K562 (cell line): Measurements from ENCODE around the gene LILRA2. TPM values are rescaled to one million over a fixed set of nuclear protein-coding genes. Genes with fewer than 3 reads are reported as not detected.

Experiments used
- ATAC-seq: fragments of 200-7000 bp; cut with Tn5 transposase; 3 replicates; pipeline ENCODE4 v1.9.1; 2020; ENCODE audit warnings: moderate library complexity
- BruUV-seq: library from RNA; stranded (reverse); fragments of 400-500 nt; replicated peaks from 2 replicates; lab custom pipeline; 2021; lab: Mats Ljungman, UMichigan
- CTCF ChIA-PET: fragments of 300-600 bp; formaldehyde crosslinking; extraction: SDS; loops from one replicate; lab custom pipeline; 2021; ENCODE audit warnings: low intra/inter-chr PET ratio; lab: Yijun Ruan, JAX
- POLR2A ChIA-PET: fragments of 300-600, 350-650 bp; sonication (Branson Sonifier 250); formaldehyde crosslinking; extraction: SDS; loops from one replicate; lab custom pipeline; 2021; ENCODE audit warnings: antibody characterized with exemption, inconsistent platforms; lab: Yijun Ruan, JAX
- DNase-seq, 4 experiments: peaks; one replicate each; pipeline versions ENCODE4 v3.0.0 to v3.0.0-alpha.2; 2011 to 2018; ENCODE audit warnings: low spot score in 3 of 4, mixed read lengths in 3 of 4; ENCODE audit errors: extremely low read depth in 1 of 4
- FAIRE-seq: peaks from 2 replicates; lab custom pipeline; 2011; peaks lifted over from hg19 to GRCh38; lab: Jason Lieb, UNC
- H2AFZ ChIP-seq: 2 replicates; pipeline ENCODE4 v1.6.0; 2011; ENCODE audit warnings: low read depth, low read length, control low read depth, inconsistent platforms
- H3K27ac ChIP-seq: fragments of 200-600 bp; 3 replicates; pipeline ENCODE4 v1.8.0; 2011; ENCODE audit warnings: low read depth, mild to moderate bottlenecking, control low read depth, inconsistent platforms, low read length, moderate library complexity, mixed read lengths; ENCODE audit errors: extremely low read depth
- H3K27me3 ChIP-seq, 2 experiments: fragments of 300-600 bp in 1 of 2; 2 replicates in 1 of 2; 3 replicates in 1 of 2; pipeline versions ENCODE4 v1.6.0 to v1.8.0; 2011; ENCODE audit warnings: inconsistent platforms in 2 of 2, low read length in 2 of 2, mild to moderate bottlenecking in 1 of 2, mixed read lengths in 1 of 2, moderate library complexity in 1 of 2; ENCODE audit not compliant: control insufficient read depth in 2 of 2, insufficient read depth in 2 of 2
- H3K36me3 ChIP-seq: fragments of 300-600 bp; 3 replicates; pipeline ENCODE4 v1.8.0; 2011; ENCODE audit warnings: mild to moderate bottlenecking, low read length, inconsistent platforms; ENCODE audit not compliant: control insufficient read depth, insufficient read depth
- H3K4me1 ChIP-seq, 2 experiments: fragments of 200-600 bp in 1 of 2; replicated peaks in 1 of 2; 2 replicates in 1 of 2; 3 replicates in 1 of 2; pipeline versions ENCODE4 v1.5.1 to v1.8.0; 2011; ENCODE audit warnings: inconsistent platforms in 2 of 2, low read length in 2 of 2, mild to moderate bottlenecking in 1 of 2, mixed read lengths in 1 of 2, moderate library complexity in 1 of 2; ENCODE audit not compliant: control insufficient read depth in 2 of 2, insufficient read depth in 2 of 2
- H3K4me2 ChIP-seq: 2 replicates; pipeline ENCODE4 v1.6.1; 2011; ENCODE audit warnings: low read length, control low read depth, inconsistent platforms, mixed read lengths; ENCODE audit not compliant: insufficient read depth
- H3K4me3 ChIP-seq: fragments of 200-600 bp; sonication (generic), shearing (Covaris generic); 2 replicates; pipeline ENCODE4 v1.5.1; 2016; ENCODE audit warnings: control low read depth, inconsistent platforms
- H3K79me2 ChIP-seq: fragments of 200-600 bp; 3 replicates; pipeline ENCODE4 v1.8.0; 2011; ENCODE audit warnings: low read length, inconsistent platforms; ENCODE audit not compliant: control insufficient read depth, insufficient read depth
- H3K9ac ChIP-seq, 2 experiments: 2 replicates each; pipeline versions ENCODE4 v1.6.0 to v1.6.1; 2011; ENCODE audit warnings: low read depth in 2 of 2, low read length in 2 of 2, control low read depth in 1 of 2, inconsistent platforms in 1 of 2, mild to moderate bottlenecking in 1 of 2, mixed read lengths in 1 of 2; ENCODE audit not compliant: insufficient read depth in 1 of 2
- H3K9me1 ChIP-seq: one replicate; pipeline ENCODE4 v1.6.0; 2011; ENCODE audit warnings: inconsistent platforms, mild to moderate bottlenecking, low read length, moderate library complexity; ENCODE audit not compliant: control insufficient read depth, insufficient read depth
- H3K9me3 ChIP-seq: replicated peaks from 2 replicates; pipeline ENCODE4 v1.5.1; 2011; ENCODE audit warnings: low read depth, low read length, inconsistent platforms; ENCODE audit not compliant: control insufficient read depth, insufficient read depth
- H4K20me1 ChIP-seq: replicated peaks from 2 replicates; pipeline ENCODE4 v1.6.1; 2011; ENCODE audit warnings: low read length, inconsistent platforms, mixed read lengths; ENCODE audit not compliant: control insufficient read depth, insufficient read depth
- GTF2A2 ChIP-seq: IDR thresholded peaks from 2 replicates; pipeline ENCODE4 v1.6.1; 2016; ENCODE audit warnings: mild to moderate bottlenecking, missing genetic modification characterization, missing compliant biosample characterization
- NCOA4 ChIP-seq: fragments of 450-650 bp; IDR thresholded peaks from 2 replicates; pipeline ENCODE4 v1.6.1; 2018; ENCODE audit warnings: mild to moderate bottlenecking; ENCODE audit not compliant: partially characterized antibody
- SUPT5H ChIP-seq: fragments of 450-650 bp; IDR thresholded peaks from 2 replicates; pipeline ENCODE4 v1.6.1; 2016
- ZKSCAN3 ChIP-seq: fragments of 250-450 bp; sonication (Bioruptor Pico); IDR thresholded peaks from 2 replicates; pipeline ENCODE4 v1.4.0; 2020
- ZNF384 ChIP-seq: IDR thresholded peaks from 2 replicates; pipeline ENCODE4 v1.6.1; 2012; ENCODE audit warnings: low read depth, low read length, improper control_type of control experiment
- ZNF77 ChIP-seq: fragments of 250-450 bp; sonication (Bioruptor Pico); IDR thresholded peaks from 2 replicates; pipeline ENCODE4 v1.5.0; 2020
- WGBS: fragments of 100-300 bp; shearing (Covaris generic); methylation state at CpG from one replicate; pipeline ENCODE4 v1.1.6; 2016; ENCODE audit warnings: low coverage, mixed read lengths; ENCODE audit not compliant: insufficient coverage; ENCODE audit errors: missing lambda C conversion rate; 5-methylcytosine and 5-hydroxymethylcytosine counted together
- in situ Hi-C: fragments of 300-500 bp; cut with MboI; formaldehyde crosslinking; loops from 4 replicates; pipeline ENCODE4 v1.15.0; 2018; ENCODE audit warnings: inconsistent platforms, mixed read lengths
- intact Hi-C: fragments of 100-400 bp; cut with micrococcal nuclease; formaldehyde crosslinking; loops from 2 replicates; pipeline ENCODE4 v1.14.2; 2022
- polyA plus RNA-seq, 8 experiments: library from polyadenylated mRNA; depleted of rRNA in 4 of 8; stranded (reverse) in 5 of 8; unstranded in 3 of 8; fragments of >200 nt; fragmentation: Nextera tagmentation in 2 of 8; fragmentation: Illumina TruSeq in 1 of 8; extraction: Ambion mirVana in 2 of 8; extraction: Trizol in 1 of 8; gene quantifications; 2 replicates each; pipeline versions ENCODE4 v1.2.1 to v1.2.3, GENCODE V29; 2011 to 2014; ENCODE audit warnings: inconsistent platforms in 1 of 8, missing spikeins in 1 of 8
- total RNA-seq, 7 experiments: library from RNA; depleted of rRNA in 6 of 7; stranded (reverse); fragments of >200 nt in 6 of 7; fragmentation: Illumina TruSeq in 2 of 7; extraction: Trizol in 2 of 7; gene quantifications; 2 replicates each; pipeline versions ENCODE4 v1.2.1 to v1.2.3, GENCODE V29; 2011 to 2021; ENCODE audit warnings: low replicate concordance in 1 of 7
- TF ChIP-seq, protein P1 (sequence below): sonication (generic); formaldehyde crosslinking; IDR thresholded peaks from 2 replicates; pipeline ENCODE4 v1.8.1; 2023; ENCODE audit warnings: mild to moderate bottlenecking, missing genetic modification reagents
- TF ChIP-seq, protein P2 (sequence below): sonication (generic); formaldehyde crosslinking; IDR thresholded peaks from 2 replicates; pipeline ENCODE4 v1.8.0; 2022; ENCODE audit warnings: missing genetic modification reagents, mild to moderate bottlenecking, borderline replicate concordance

Gene LILRA2
- total and polyA plus RNA-seq, 9 of the 15 experiments (the other 6 are each of a cell fraction or from before 2014, with no cell fraction given) = 0.32 to 2.1 (median 0.96) TPM

GRCh38 chr19:54612428-54612827 lies 38.8 kb downstream of the LILRA2 start:
- no peaks in the 10 kb centered on the region for H3K9me3 ChIP-seq
- H3K27ac ChIP-seq = no peak overlapping the region
- ATAC-seq (no peak), FAIRE-seq (no peak), DNase-seq (no peak)
- in situ Hi-C loops = no loop called here
- H3K9ac ChIP-seq = no peak overlapping the region
- POLR2A ChIA-PET = no interaction called here
- no peaks in the 10 kb centered on the region for H3K79me2 ChIP-seq
- peaks cover 16 to 23% of the 10 kb centered on the region in 2 experiments; a peak in 4 of 5 replicates for H3K27me3 ChIP-seq
- no TSS peak for BruUV-seq
- no peaks in the 10 kb centered on the region for H3K9me1 ChIP-seq
- no peak overlapping the region for H2AFZ ChIP-seq
- CTCF ChIA-PET = no interaction called here
- no peaks in the 10 kb centered on the region; the same call in none of the 2 replicates for H4K20me1 ChIP-seq
- H3K4me3 ChIP-seq = no peak overlapping the region
- 0% methylated on average over 1 of the region's 1 CpG for WGBS
- no peaks in the 10 kb centered on the region for H3K4me1 ChIP-seq
- TF ChIP-seq ZKSCAN3 (CRISPR knock-in tag) (no peak), ZNF77 (CRISPR knock-in tag) (no peak), SUPT5H (no peak), ZNF384 (no peak), NCOA4 (no peak), GTF2A2 (tag) (no peak)
- TF ChIP-seq, protein P1, sequence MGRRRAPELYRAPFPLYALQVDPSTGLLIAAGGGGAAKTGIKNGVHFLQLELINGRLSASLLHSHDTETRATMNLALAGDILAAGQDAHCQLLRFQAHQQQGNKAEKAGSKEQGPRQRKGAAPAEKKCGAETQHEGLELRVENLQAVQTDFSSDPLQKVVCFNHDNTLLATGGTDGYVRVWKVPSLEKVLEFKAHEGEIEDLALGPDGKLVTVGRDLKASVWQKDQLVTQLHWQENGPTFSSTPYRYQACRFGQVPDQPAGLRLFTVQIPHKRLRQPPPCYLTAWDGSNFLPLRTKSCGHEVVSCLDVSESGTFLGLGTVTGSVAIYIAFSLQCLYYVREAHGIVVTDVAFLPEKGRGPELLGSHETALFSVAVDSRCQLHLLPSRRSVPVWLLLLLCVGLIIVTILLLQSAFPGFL (CRISPR knock-in tag) = no peak
- TF ChIP-seq, protein P2, sequence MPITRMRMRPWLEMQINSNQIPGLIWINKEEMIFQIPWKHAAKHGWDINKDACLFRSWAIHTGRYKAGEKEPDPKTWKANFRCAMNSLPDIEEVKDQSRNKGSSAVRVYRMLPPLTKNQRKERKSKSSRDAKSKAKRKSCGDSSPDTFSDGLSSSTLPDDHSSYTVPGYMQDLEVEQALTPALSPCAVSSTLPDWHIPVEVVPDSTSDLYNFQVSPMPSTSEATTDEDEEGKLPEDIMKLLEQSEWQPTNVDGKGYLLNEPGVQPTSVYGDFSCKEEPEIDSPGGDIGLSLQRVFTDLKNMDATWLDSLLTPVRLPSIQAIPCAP (CRISPR knock-in tag) = no peak
- TF ChIP-seq, all 486 proteins: peak for 0
- intact Hi-C loops = no loop called here
- Histone ChIP-seq H3K36me3 (no peaks in the 10 kb centered on the region), H3K4me2 (no peak overlapping the region)
